Measurements from ENCODE around the gene HSD17B12. TPM values are rescaled to one million over a fixed set of nuclear protein-coding genes. Genes with fewer than 3 reads are reported as not detected.

HSD17B12 gene
- total RNA-seq (2016; rRNA removed; fragmentation: Illumina TruSeq; extraction: Trizol) (76.8 and 117 TPM in 2 replicates), polyA plus RNA-seq (2011; rRNA removed) (50.3 and 56.3 TPM in 2 replicates), polyA minus RNA-seq (2011; rRNA and poly(A)+ RNA removed; ENCODE audit: low replicate concordance) (24.6 and 77.8 TPM in 2 replicates), Bru-seq, nascent RNA (percentile 90 among the genes with signal in this experiment), BruChase-seq, experiment 1, labeled RNA remaining after a 6-hour chase (percentile 90 among the genes with signal in this experiment), BruChase-seq, experiment 2, labeled RNA remaining after a 2-hour chase (percentile 87 among the genes with signal in this experiment)
- 13.5 and 14.2 TPM in 2 replicates for total RNA-seq (2016; cell fraction: cytosol; rRNA removed; fragmentation: Illumina TruSeq; extraction: Trizol; ENCODE audit: low read depth)
- 75.1 and 111 TPM in 2 replicates for total RNA-seq (2016; cell fraction: insoluble cytoplasmic fraction; rRNA removed; fragmentation: Illumina TruSeq; extraction: Trizol)
- total RNA-seq (2016; cell fraction: membrane; rRNA removed; fragmentation: Illumina TruSeq; extraction: Trizol), result 30.7 and 33.3 TPM in 2 replicates
- 138 TPM in 2 replicates for total RNA-seq (2016; cell fraction: nucleus; rRNA removed; fragmentation: Illumina TruSeq; extraction: Trizol)
- polyA plus RNA-seq (2011; cell fraction: cytosol; rRNA removed), result 23.3 and 38.1 TPM in 2 replicates
- 19.9 and 25.0 TPM in 2 replicates for polyA plus RNA-seq (2011; cell fraction: nucleus; rRNA removed)
- polyA plus RNA-seq (2012), result 84.0 and 92.7 TPM in 2 replicates
- 9.1 and 9.4 TPM in 2 replicates for polyA plus RNA-seq (2016; cell fraction: cytosol; fragmentation: Illumina TruSeq; extraction: Trizol; ENCODE audit: low read depth)
- polyA plus RNA-seq (2016; cell fraction: insoluble cytoplasmic fraction; fragmentation: Illumina TruSeq; extraction: Trizol; ENCODE audit: low read depth), result 44.4 and 46.6 TPM in 2 replicates
- polyA plus RNA-seq (2016; cell fraction: membrane; fragmentation: Illumina TruSeq; extraction: Trizol; ENCODE audit: low read depth), result 19.1 and 21.1 TPM in 2 replicates
- 110 and 113 TPM in 2 replicates for polyA plus RNA-seq (2016; cell fraction: nucleus; fragmentation: Illumina TruSeq; extraction: Trizol; ENCODE audit: insufficient read depth, low read depth)
- 84.9 and 117 TPM in 2 replicates for polyA minus RNA-seq (2011; cell fraction: cytosol; rRNA and poly(A)+ RNA removed)
- polyA minus RNA-seq (2011; cell fraction: nucleus; rRNA and poly(A)+ RNA removed), result 136 and 138 TPM in 2 replicates
- long read RNA-seq, experiment 1, transcript HSD17B12-201 (11 exons, 2,571 nt), result major isoform, 11 of 23 reads
- long read RNA-seq, experiment 1, partial matches to known transcripts, result 5 of 23 reads
- long read RNA-seq, experiment 1, other reads (novel, unspliced or antisense), result 4 of 23 reads
- long read RNA-seq, experiment 2, full-length matches to known transcripts, result 6 of 57 reads
- long read RNA-seq, experiment 2, partial matches to known transcripts, result 1 of 57 reads
- long read RNA-seq, experiment 2, other reads (novel, unspliced or antisense), result 50 of 57 reads

DNA sequence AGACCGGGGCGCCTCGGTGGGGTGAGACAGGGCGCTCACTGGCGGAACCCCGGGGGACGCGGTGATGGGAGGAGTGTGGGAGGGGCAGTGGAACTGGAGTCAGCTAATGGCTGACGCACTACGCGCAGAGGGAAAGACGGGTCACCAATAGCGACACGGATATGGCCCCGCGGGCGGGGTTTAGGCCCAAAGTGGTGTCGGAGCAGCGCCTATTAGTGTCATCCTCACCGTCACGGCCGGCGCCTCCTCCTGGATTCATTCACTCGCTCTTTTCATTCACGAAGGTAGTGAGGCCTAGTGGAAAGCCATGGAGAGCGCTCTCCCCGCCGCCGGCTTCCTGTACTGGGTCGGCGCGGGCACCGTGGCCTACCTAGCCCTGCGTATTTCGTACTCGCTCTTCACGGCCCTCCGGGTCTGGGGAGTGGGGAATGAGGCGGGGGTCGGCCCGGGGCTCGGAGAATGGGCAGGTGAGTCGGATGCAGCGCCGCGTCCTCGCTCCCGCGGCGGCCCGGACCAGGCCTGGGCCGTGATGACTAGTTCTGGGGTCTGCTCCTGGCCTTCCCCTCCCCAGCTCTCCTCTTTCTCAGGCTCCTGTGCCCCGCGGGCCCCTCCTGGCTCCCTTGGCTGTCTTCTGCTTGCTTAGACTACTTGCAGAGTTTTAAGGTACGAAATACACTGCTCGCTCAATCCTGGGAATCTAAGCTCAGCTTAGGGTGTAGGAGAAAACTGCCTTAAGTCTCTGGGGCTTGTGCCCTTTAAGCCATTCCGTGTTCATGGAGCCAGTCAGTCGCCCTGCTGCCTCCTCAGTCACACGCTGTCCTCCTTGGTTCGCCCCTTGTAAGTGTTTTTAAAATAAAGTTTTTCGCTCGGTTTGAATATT is at the start of gene HSD17B12:
HSD17B12 (plus strand) TSS at position 218 of the 880 bp plus-strand sequence; CDS start at position 308, 90 bp downstream.
- CTCF ChIA-PET (ENCODE audit: low intra/inter-chr PET ratio, low total read pairs), result no interaction called here
- WGBS (ENCODE audit: low lambda C conversion rate), result 0% methylated on average over 10 of the region's 62 CpGs
- H3K79me2 ChIP-seq (ENCODE audit: insufficient read depth, low read length), result peaks cover 48% of the 10 kb centered on the region
- TF ChIP-seq HDAC6 (IDR thresholded peaks at IDR 0.05; ENCODE audit: low read depth, low read length) (no peak), NFYC (CRISPR knock-in tag; IDR thresholded peaks at IDR 0.05) (peak; percentile 94), ZNF101 (CRISPR knock-in tag; IDR thresholded peaks at IDR 0.05; ENCODE audit: borderline replicate concordance, low read depth) (no peak), ZBTB49 (CRISPR knock-in tag; IDR thresholded peaks at IDR 0.05; ENCODE audit: borderline replicate concordance) (no peak), POGZ (CRISPR knock-in tag; IDR thresholded peaks at IDR 0.05) (peak; percentile 98), DNMT3B (CRISPR knock-in tag; conservative IDR thresholded peaks at IDR 0.05) (no peak), RNF2 (conservative IDR thresholded peaks at IDR 0.05; ENCODE audit: low read depth) (no peak), THAP11 (CRISPR knock-in tag; IDR thresholded peaks at IDR 0.05) (peak; percentile 82)
- TF ChIP-seq, protein P1, sequence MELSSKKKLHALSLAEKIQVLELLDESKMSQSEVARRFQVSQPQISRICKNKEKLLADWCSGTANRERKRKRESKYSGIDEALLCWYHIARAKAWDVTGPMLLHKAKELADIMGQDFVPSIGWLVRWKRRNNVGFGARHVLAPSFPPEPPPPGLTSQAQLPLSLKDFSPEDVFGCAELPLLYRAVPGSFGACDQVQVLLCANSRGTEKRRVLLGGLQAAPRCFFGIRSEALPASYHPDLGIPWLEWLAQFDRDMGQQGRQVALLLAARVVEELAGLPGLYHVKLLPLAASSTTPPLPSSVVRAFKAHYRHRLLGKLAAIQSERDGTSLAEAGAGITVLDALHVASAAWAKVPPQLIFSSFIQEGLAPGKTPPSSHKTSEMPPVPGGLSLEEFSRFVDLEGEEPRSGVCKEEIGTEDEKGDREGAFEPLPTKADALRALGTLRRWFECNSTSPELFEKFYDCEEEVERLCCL (CRISPR knock-in tag; IDR thresholded peaks at IDR 0.05; ENCODE audit: borderline replicate concordance), result no peak
- TF ChIP-seq, protein P2, sequence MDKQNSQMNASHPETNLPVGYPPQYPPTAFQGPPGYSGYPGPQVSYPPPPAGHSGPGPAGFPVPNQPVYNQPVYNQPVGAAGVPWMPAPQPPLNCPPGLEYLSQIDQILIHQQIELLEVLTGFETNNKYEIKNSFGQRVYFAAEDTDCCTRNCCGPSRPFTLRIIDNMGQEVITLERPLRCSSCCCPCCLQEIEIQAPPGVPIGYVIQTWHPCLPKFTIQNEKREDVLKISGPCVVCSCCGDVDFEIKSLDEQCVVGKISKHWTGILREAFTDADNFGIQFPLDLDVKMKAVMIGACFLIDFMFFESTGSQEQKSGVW (CRISPR knock-in tag; IDR thresholded peaks at IDR 0.05; ENCODE audit: borderline replicate concordance), result no peak

More for the DNA sequence above, at the start of gene HSD17B12:
- peak within 1 kb of the TSS; percentile 62 for H2AFZ ChIP-seq (ENCODE audit: low read length)
- peak within 1 kb of the TSS; percentile 95 for H3K9ac ChIP-seq (ENCODE audit: insufficient read depth, low read depth, low read length)
- in situ Hi-C loops (cut with HindIII; ENCODE audit: extremely low pct_ligation_motif_present, low pct_unique_long_range_greater_than_20kb) (no loop called here), intact Hi-C loops (cut with micrococcal nuclease; ENCODE audit: unreplicated experiment) (loop anchor here (2.0 to 5.0 kb wide), 2 partner anchors 36 to 103 kb away; no protein-coding TSS in a partner anchor)
- peak within 1 kb of the TSS; percentile 89 for H3K27ac ChIP-seq (ENCODE audit: extremely low read length, insufficient read depth, low read length)
- peaks cover 2 to 3% of the 10 kb centered on the region in 2 experiments; a peak in 2 of 5 replicates for H3K36me3 ChIP-seq (replicated peaks in 1 of 2; ENCODE audit: control insufficient read depth in 1 of 2, insufficient read depth in 2 of 2, low read length in 2 of 2)
- no peaks in the 10 kb centered on the region; a peak in 1 of 5 replicates for H3K27me3 ChIP-seq (ENCODE audit: control insufficient read depth in 1 of 2, insufficient read depth in 2 of 2, low read length in 2 of 2)
- POLR2A ChIA-PET, result interaction anchor here (0.6 to 1.8 kb wide), 13 partner anchors 13 to 369 kb away, joined by 3 to 8 read pairs (median 3); partner anchors contain the start of genes API5 and TTC17
- no peaks in the 10 kb centered on the region for H3K9me3 ChIP-seq (ENCODE audit: low read length)
- peaks cover 39% of the 10 kb centered on the region for H3K4me1 ChIP-seq (ENCODE audit: insufficient read depth, low read length)
- peaks cover 7% of the 10 kb centered on the region; the same call in 1 of the 2 replicates for H4K20me1 ChIP-seq (ENCODE audit: insufficient read depth, low read length)
- DNase-seq (ENCODE audit: low spot score) (peak; percentile 98), ATAC-seq (peak; percentile 99), FAIRE-seq (peak; percentile 79)
- peak within 1 kb of the TSS; percentile 78 for H3K4me2 ChIP-seq (ENCODE audit: low read depth, low read length)
- peak within 1 kb of the TSS; percentile 80 to 95 (median 91) for H3K4me3 ChIP-seq (replicated peaks in 1 of 3; ENCODE audit: insufficient read depth in 1 of 3, low read depth in 2 of 3, low read length in 3 of 3)
- TSS peak; percentile 66 for BruUV-seq (replicated peaks)
